Measurements from ENCODE around the gene ERCC4.

ERCC4 gene

DNA sequence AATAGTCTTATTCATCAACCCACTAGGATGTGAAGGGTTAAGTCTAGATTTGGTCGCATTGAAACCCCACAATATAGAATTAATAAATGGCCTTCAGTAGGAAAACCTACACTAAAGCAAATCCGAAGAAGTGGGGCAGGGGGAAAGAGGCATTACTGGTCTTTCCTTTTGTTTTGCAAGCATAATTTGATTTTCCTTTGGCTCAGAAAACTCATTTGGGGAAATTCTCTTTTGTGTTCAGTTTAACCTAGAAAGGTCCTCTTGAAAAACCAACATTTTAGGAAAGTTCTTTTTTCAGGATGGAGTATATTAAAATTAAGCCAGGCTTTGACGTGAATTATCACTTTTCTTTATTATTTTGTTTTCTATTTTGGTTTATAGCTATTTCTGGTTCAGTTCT lies 31.7 kb downstream of the ERCC4 start:
- TF ChIP-seq, protein P1, sequence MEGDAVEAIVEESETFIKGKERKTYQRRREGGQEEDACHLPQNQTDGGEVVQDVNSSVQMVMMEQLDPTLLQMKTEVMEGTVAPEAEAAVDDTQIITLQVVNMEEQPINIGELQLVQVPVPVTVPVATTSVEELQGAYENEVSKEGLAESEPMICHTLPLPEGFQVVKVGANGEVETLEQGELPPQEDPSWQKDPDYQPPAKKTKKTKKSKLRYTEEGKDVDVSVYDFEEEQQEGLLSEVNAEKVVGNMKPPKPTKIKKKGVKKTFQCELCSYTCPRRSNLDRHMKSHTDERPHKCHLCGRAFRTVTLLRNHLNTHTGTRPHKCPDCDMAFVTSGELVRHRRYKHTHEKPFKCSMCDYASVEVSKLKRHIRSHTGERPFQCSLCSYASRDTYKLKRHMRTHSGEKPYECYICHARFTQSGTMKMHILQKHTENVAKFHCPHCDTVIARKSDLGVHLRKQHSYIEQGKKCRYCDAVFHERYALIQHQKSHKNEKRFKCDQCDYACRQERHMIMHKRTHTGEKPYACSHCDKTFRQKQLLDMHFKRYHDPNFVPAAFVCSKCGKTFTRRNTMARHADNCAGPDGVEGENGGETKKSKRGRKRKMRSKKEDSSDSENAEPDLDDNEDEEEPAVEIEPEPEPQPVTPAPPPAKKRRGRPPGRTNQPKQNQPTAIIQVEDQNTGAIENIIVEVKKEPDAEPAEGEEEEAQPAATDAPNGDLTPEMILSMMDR (IDR thresholded peaks at IDR 0.05; ENCODE audit: insufficient read depth, low read depth, low read length, missing control alignments) = no peak
- H3K4me3 ChIP-seq (ENCODE audit: low read length) = no peak overlapping the region
- no peak for DNase-seq (ENCODE audit: low read depth)

DNA sequence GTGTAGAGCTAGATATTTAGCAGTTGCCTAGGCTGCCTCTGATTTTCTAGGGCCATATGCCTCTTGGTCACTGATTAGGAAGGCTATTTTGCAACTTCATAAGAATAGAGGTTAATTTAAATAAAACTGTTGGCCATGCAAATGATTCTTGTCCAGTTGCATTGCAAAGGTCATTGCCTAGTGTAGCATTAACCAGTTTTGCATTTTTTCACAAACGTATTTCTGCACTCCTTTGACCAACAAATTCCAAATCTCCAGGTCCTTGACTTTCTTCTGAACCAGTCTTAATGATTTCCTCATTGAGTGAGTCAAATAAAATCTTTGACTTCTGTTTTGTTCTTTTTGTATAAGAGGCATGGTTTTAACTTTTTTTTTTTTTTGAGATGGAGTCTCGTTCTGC lies 33.5 kb downstream of the ERCC4 start:
- TF ChIP-seq, protein P1 (IDR thresholded peaks at IDR 0.05; ENCODE audit: insufficient read depth, low read depth, low read length, missing control alignments) = no peak
- DNase-seq (ENCODE audit: low read depth) = no peak
- H3K4me3 ChIP-seq (ENCODE audit: low read length) = no peak overlapping the region

DNA sequence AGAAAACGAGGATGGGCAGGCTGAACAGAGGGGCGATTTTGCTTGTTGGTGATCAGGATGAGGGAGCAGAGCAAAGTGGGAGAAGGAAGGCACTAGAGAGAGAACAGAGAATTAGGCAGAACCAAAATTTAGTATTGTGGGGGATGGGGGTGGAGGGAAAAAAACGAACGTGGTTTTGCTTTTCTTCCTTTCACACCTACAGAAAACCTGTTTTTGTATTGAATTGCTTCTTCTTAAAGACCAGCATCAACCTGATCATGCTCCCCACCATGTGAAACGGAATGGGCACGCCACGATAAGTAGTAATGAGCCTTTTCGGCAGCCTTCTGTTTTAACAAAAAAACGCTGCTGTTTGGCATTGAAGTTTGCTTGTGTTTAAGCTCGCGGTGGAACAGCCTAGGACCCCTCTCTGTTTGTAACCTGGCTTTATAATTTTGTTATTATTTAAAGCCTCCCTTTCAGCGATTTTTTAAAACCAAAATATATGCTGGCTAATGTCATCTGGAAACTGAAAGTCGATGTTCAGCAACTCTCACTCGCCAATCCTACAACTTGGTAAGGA lies 36.8 kb downstream of the ERCC4 start:
- H3K4me3 ChIP-seq (ENCODE audit: low read length) = no peak overlapping the region
- no peak for DNase-seq (ENCODE audit: low read depth)
- TF ChIP-seq, protein P1 (IDR thresholded peaks at IDR 0.05; ENCODE audit: insufficient read depth, low read depth, low read length, missing control alignments) = no peak

DNA sequence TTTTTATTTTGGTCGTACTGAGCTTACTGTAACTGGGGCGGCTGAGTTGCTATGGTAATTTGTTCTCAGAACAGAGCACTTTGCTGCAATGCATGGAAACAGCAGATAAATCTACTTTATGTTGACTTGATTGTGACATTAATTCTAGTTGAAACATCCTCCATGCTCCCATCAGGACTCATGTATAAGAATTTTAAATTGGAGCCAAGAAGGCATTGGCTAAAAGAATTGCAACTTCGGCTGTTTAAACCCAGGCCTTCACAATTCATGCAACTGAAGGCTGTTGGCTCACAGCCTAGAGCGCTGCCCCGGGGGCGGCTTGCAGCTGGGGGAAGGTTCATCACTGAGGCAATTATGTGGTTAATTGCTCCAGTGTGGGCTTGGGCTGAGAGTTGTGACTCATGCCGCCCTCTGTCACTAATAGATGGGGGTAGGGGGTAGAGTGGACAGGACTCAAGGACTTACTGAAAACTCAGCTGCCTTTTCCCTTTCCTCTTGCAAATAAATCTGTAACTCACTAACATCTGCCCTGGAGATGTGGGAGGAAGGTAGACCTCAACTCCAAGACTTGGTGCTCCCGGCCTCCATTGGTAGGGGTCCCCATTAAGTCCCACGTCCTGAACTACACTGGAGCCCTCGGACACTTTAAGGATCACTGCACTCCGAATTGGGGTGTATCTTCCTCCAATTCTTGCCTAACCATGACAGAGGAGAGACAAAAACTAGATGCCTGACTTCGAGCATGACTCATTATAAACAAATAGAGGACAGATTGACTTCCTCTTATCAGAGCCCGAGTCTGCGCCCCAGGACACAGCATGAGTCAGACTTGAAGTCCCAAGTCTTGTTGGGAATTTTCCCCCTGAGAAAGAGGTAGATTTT lies 37.5 kb downstream of the ERCC4 start:
- H3K4me3 ChIP-seq (ENCODE audit: low read length) = no peak overlapping the region
- TF ChIP-seq, protein P1 (IDR thresholded peaks at IDR 0.05; ENCODE audit: insufficient read depth, low read depth, low read length, missing control alignments) = no peak
- DNase-seq (ENCODE audit: low read depth) = peak; percentile 96

DNA sequence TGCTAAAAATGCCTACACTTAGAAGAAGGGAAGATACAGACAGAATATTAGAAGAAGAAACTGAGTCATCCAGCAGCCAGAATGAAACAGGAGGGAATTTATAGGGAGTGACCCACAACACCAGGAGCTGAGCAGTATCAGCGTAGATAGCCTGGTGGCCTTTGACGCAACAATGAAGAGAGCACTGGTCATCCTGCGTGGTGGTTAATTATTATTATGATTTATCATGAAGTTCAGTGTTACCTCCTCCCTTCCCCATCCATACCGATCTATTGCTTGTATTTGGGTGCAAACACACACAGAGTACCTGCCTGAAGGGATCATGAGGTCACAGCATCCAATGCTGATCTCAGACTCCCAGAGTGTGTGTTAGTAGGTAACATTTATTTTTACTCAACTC lies 38.5 kb downstream of the ERCC4 start:
- H3K4me3 ChIP-seq (ENCODE audit: low read length) = no peak overlapping the region
- DNase-seq (ENCODE audit: low read depth) = no peak
- TF ChIP-seq, protein P1 (IDR thresholded peaks at IDR 0.05; ENCODE audit: insufficient read depth, low read depth, low read length, missing control alignments) = no peak

DNA sequence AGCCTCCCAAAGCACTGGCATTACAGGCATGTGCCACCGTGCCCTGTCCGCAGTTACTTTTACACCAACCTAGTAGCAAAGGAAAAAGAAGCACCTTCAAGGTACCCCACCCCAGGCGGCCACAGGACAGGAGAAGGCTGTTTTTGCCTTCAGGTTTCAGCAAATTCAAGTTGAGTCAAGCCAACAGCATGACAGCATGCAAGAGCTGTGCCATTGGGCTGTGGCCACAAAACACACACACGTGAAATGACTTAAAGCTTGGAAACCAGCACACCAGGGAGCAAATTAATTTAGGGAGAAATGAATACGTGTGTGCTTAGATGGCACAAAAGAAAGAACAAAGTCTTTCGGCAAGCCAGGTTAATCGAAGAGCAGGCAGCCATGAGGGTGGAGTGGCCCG lies 39.7 kb downstream of the ERCC4 start:
- TF ChIP-seq, protein P1 (IDR thresholded peaks at IDR 0.05; ENCODE audit: insufficient read depth, low read depth, low read length, missing control alignments) = no peak
- no peak overlapping the region for H3K4me3 ChIP-seq (ENCODE audit: low read length)
- peak; percentile 74 for DNase-seq (ENCODE audit: low read depth)
